ENCODE measurements around the gene CHGA.

DNA sequence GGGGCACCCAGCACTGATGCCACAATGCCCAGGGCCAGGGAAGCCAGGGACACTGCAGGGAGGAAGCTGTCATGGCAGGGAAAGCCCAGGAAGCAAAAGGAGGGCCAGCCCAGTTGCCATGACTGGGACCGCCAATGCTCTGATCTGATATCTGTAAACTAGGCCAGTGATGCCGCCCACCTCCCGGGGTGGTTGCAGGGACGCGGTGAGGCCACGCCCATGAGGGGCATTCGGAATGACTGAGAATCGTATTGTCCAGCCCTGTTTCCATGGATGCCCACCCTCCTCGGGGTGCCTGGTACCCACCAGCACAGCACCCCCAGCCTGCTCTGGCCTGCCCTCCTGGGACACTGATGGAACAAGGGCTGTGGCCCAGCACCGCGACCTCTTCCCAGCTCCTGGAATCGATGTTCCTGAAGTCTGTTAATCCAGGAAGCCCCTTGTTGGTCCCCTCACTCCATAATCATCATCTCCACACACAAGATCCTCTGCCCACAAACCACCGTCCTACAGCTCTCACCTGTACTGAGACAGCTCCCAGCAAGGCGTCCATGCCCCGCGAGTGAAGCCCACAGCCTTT lies 48.7 kb downstream of the CHGA start:
- TF ChIP-seq REST (IDR thresholded peaks at IDR 0.05) = no peak
- no peak for TF ChIP-seq ZFP36 (IDR thresholded peaks at IDR 0.05; ENCODE audit: borderline replicate concordance, partially characterized antibody)
- no peak for TF ChIP-seq SMC3 (IDR thresholded peaks at IDR 0.05)
- TF ChIP-seq TP53 (CRISPR knock-in tag; IDR thresholded peaks at IDR 0.05) = no peak
- no peak for TF ChIP-seq CTCF (IDR thresholded peaks at IDR 0.05)
- TF ChIP-seq POLR2A (IDR thresholded peaks at IDR 0.05; ENCODE audit: low read length) = no peak
- no peak for TF ChIP-seq CHD2 (IDR thresholded peaks at IDR 0.05; ENCODE audit: low read length, partially characterized antibody)
- TF ChIP-seq JUN (IDR thresholded peaks at IDR 0.05) = no peak
- TF ChIP-seq EHMT2 (IDR thresholded peaks at IDR 0.05; ENCODE audit: low read depth) = no peak
- TF ChIP-seq, protein P1, sequence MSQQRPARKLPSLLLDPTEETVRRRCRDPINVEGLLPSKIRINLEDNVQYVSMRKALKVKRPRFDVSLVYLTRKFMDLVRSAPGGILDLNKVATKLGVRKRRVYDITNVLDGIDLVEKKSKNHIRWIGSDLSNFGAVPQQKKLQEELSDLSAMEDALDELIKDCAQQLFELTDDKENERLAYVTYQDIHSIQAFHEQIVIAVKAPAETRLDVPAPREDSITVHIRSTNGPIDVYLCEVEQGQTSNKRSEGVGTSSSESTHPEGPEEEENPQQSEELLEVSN (IDR thresholded peaks at IDR 0.05; ENCODE audit: borderline replicate concordance, low read depth) = no peak
- no peak for TF ChIP-seq POLR2AphosphoS2 (conservative IDR thresholded peaks at IDR 0.05; ENCODE audit: low read length)
- no peak for TF ChIP-seq BCL3 (IDR thresholded peaks at IDR 0.05)
- no peak for TF ChIP-seq RFX5 (IDR thresholded peaks at IDR 0.05)
